MM.1S (cell line): ENCODE results near the gene MRPL41.

Source experiments
- EZH2 ChIP-seq: fragments of 300-600 bp; sonication (generic); optimal IDR thresholded peaks from 2 replicates; pipeline ENCODE3; 2017; ENCODE audit warnings: low read depth, mild to moderate bottlenecking, antibody characterized with exemption, low read length, mixed read lengths
- EZH2phosphoT487 ChIP-seq: fragments of 300-600 bp; sonication (generic); IDR thresholded peaks from 2 replicates; pipeline ENCODE4 v1.6.1; 2018; ENCODE audit warnings: antibody characterized with exemption, low read length
- TF ChIP-seq, protein P1 (sequence below): fragments of 300-600 bp; sonication (generic); IDR thresholded peaks from 2 replicates; pipeline ENCODE4 v1.5.1; 2016; ENCODE audit warnings: antibody characterized with exemption, low read length, mixed read lengths

DNA sequence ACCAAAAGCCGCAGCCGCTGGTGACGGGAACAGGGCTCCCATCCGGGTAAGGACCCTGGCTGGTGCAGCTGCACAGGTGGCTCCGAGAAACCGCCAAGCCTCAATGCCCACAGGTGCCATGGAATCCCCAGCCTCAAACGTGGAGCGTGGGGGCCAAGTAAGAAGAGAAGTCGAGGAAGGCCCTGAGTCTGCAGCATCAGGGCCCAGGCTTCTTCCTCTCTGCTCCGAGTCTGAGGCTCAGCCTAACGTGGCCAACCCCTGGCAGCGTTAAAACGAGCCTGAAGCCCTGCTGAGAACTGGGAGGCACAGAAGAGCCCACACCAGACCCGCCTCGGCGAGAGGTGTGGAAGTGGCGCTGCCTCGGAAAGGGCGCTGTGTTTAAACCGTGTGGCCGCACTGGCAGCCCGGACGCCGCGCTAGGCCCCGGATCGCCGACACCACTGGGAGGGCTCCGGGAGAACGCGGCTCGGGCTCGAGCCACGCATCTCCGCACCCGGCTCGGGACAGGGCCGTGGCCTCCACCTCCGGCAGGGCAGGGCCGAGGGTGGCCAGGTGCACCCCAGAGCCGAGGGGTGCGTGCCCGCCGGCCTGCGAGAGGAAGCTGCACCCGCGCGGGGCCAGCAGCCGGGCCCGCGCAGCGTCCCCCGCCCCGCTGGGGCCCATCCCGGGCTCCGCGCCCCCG, 37.9 kb downstream of the MRPL41 start:
- TF ChIP-seq EZH2, result no peak
- TF ChIP-seq, protein P1, sequence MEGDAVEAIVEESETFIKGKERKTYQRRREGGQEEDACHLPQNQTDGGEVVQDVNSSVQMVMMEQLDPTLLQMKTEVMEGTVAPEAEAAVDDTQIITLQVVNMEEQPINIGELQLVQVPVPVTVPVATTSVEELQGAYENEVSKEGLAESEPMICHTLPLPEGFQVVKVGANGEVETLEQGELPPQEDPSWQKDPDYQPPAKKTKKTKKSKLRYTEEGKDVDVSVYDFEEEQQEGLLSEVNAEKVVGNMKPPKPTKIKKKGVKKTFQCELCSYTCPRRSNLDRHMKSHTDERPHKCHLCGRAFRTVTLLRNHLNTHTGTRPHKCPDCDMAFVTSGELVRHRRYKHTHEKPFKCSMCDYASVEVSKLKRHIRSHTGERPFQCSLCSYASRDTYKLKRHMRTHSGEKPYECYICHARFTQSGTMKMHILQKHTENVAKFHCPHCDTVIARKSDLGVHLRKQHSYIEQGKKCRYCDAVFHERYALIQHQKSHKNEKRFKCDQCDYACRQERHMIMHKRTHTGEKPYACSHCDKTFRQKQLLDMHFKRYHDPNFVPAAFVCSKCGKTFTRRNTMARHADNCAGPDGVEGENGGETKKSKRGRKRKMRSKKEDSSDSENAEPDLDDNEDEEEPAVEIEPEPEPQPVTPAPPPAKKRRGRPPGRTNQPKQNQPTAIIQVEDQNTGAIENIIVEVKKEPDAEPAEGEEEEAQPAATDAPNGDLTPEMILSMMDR, result no peak
- no peak for TF ChIP-seq EZH2phosphoT487
